GM18858 (cell line): Measurements from ENCODE around the gene ZNF143.
"Not testable (repeated sequence)": the region's sequence is repeated elsewhere in the genome, so short reads cannot be mapped to it uniquely, and the experiment has no call there.

Source experiments
- ATAC-seq: cut with Tn5 transposase; IDR thresholded peaks from one replicate; pipeline ENCODE4 v1.9.1; 2021; ENCODE audit not compliant: unreplicated experiment

The ZNF143 gene

DNA sequence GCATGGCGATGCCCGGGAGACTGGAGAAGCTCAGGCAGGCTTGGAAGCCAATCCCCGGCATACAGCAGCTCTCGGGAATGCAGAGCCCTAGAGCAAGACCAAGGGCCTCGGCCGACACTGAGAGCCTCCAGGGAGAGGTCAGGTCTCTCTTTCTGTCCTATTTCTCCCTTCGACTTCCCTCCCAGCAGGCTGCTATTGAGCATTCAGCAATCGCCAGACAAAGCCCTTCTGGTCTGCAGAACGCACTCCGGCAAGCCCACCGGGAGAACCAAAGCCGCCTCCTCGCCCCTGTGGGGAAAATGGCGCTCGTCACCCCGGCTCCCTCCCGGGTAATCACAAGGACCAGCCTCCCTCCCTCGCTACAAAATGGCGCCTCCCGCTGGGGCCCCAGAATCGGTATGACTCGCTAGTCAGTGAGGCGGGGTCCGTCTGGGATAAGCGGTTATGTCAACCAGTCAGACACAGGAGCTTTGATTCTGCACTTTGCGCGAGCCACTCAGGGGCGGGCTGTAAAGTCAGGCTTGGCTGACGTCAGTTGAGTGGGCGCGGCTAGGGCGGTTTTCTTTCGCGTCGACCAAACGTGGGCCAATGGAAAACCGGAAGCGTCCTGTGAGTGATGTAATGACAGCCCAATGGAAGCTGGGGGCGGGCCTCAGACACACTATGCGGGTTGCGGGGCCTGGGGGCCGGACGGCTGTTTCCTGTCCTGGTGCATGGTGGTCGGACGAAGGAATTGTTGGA is at the start of gene ZNF143:
Gene ZNF143 (plus strand): TSS at position 691 of the 741 bp plus-strand sequence. CDS start 10,297 bp downstream, outside the sequence.
- ATAC-seq, result peak; percentile 74

DNA sequence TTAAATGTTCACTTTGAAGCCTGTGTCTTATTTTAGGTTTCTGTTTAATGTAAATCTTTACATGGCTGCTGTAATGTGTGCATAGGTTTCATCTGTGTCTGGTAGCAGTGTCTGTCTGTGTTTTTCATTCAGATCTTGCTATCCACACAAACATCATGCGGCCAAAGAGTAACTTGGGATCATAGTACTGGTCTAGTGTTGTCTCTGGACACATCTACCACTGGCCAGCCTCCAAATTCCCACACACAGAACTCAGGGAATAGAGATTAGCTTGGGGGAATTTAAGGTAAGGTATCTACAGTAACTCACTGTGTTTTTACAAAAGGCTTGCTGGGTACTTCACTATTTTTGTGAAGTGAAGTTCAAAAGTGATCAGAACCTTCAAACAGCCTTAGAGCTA is 32.1 kb upstream of the ZNF143 start:
- ATAC-seq, result no peak

DNA sequence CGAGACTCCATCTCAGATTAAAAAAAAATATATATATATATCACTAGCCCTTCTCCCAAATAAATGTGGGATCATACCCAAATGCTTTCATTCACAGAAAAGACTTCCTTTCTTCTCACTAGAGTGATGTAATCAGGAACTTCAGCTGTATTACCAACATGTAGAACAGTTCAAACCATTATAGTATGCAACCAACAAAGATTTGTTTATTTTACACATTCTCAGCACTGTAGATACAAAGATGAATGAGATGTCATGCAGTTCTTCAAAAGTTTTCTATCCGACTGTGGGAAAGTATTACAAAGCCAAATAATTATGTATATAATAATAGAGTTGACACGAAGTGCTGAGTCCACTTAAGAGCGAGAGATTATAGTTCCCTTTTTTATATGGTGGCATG is 22.2 kb upstream of the ZNF143 start:
- no peak for ATAC-seq

DNA sequence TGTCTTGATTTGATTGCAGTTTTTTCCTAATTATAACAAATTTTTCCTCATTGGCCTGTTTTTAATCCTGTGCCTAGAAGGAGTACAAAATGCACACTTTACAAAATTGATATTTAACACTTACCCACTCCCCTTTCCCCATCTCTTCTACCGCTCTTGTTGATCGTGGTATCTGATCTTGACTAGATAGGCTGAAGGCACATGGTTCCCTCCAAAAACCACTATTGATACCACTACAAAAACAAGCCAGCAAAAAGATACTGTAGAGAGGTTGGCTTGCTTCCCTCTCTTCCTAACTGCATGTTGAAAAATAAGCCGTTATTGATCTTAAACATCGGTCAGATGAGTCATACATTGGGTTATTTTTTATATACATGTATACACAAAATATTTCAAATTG is 14.6 kb upstream of the ZNF143 start:
- ATAC-seq, result no peak

DNA sequence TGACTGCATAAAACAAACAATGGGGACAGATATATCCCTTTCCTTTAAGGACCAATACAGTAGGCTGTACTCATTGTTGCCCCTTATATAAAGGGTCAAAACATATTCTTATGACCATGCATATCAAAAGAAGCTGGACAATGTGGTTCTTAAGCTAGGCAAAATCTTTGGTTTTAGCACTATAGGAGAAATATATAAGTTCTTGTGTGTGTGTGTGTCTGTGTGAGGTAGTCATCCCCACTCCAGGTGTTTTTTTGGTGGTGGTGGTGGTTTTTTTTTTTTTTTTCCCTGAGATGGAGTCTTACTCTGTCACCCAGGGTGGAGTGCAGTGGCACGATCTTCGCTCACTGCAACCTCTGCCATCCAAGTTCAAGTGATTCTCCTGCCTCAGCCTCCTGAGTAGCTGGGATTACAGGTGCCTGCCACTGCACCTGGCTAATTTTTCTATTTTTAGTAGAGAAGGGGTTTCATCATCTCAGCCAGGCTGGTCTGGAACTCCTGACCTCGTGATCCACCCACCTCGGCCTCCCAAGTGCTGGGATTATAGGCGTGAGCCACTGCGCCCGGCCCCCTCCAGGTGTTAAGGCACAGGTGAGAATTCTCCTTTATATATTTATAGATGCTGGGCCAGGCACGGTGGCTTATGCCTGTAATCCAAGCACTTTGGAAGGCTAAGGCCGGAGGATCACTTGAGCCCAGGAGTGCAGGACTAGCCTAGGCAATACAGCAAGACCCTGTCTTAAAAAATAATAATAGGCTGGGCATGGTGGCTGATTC is 12.0 kb upstream of the ZNF143 start:
- no peak for ATAC-seq

DNA sequence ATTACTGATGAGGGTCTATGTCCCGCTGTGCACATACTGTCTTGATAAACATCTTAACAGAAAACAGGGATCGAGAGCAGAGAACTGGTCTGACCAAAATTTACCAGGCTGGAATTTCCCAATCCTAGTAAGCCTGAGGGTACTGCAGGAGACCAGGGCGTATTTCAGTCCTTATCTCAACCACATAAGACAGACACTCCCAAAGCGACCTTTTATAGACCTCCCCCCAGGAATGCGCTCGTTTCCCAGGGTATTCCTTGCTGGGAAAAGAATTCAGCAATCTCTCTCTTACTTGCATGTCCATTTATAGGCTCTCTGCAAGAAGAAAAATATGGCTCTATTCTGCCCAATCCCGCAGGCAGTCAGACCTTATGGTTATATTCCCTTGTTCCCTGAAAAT is 8.8 kb upstream of the ZNF143 start:
- ATAC-seq, result not testable (repeated sequence)

DNA sequence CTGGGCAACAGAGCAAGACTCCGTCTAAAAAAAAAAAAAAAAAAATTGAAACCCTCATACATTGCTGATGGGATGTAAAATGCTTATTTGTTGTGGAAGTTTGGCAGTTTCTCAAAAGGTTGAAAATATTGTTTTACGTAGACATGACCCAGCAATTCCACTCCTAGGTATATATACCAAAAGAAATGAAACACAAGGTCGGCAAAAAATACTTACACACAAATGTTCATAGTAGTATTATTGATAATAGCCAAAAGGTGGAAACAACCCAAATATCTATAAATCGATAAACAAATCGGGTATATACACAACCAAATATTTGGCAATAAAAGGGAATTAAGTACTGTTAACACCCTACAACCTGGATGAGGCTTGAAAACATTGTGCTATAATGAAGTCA is 5.1 kb upstream of the ZNF143 start:
- no peak for ATAC-seq

DNA sequence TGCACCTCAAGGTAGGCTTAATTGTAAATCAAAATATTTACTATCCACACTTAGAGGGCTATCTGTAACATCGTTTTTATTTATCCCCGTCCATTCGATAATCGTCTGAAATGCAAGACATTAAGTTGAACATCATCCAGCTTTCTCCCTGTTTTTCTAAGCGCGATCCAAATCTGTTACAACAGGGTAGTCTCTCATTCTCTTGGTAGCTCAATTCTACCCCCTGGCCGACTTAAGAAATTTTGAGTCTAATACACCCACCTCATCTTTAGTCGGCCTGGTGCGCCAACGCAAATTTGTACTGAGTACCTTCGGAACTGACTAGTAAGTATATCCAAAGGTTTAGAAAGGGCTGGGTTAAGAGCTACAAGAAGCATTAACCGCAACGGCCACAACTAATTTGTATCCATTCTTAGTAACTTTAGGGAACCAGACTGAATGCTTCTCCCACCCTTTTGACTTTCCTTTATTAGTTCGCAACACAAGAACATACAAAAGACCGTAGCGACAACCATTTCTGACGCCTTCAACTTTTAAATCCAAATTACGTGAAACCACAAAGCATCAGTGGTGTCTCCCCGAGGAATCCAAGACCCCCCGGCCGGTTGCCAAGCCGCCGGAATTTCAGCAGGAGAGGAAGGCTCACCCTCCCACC is 1.0 kb upstream of the ZNF143 start:
- no peak for ATAC-seq

DNA sequence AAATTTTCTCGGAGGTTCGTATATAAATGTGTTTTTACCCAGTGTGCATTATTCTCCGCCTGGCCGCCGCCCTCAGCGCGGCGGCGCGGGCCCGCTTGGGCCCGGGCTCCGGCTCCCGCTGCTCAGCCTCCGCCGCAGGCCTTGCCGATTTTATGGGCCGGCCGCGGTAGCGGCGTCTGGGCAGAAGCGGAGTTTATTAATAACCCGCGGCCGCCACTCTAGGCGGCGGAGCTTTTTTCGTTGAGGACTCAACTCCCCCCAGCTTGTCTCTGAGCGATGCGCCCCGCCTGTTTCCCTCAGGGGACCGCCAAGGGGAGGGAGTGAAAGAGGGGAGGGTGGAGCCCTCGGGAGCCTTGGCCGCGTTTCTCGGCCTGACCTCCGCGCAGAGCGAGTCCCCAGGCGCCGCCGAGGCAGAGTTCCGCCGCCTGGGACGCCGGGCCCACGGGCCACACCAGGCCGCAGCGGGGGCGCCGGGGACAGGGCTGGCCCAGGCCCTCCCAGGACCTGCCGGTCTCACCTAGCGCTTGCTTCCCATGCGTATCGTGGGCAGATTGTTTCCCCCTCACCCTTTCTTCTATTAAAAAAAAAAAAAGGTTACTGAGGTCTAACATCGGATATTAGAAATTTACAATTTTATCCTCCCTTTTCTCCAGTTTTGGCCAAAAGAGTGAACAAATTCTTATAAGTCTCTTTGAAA is 399 bp downstream of the ZNF143 start:
- ATAC-seq, result peak; percentile 38

DNA sequence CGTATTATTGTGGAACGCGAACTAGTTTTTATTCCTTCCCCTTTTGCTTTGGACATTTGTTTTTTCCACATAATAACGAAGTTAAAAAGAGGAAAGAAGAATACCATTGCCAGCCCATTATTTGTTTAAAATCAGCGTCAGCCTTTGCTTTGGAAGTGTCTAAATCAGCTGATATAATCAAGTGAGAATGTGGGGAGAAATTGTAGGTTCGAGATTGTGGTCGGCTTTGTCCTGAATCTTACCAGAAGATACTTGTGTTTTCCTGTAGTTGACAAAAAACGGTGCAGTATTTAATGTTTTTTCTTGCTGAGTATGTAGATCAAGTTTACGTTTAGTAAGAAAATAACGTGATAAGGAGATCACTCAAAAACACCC is 935 bp downstream of the ZNF143 start:
- ATAC-seq, result no peak

DNA sequence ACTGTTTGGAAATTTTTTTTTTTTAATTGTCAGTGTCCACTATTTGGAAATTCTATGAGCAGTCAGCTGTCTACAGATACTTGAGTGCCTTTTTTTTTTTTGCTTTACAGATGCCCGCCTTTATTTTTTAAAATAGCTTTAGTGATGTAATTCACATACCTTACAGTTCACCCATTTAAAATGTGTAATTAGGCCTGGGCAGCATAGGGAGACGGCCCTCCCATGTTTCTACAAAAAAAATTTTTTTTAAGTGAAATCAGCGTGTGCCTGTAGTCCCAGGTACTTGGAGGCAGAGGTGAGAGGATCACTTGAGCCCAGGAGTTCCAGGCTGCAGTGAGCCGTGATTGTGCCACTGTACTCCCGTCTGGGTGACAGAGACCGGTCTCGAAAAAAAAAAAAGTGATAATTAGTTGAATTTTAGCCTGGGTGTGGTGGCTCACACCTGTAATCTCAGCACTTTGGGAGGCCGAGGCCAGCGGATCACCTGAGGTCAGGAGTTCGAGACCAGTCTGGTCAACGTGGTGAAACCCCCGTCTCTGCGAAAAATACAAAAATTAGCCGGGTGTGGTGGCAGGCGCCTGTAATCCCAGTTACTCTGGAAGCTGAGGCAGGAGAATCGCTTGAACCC is 1.5 kb downstream of the ZNF143 start:
- ATAC-seq, result no peak

DNA sequence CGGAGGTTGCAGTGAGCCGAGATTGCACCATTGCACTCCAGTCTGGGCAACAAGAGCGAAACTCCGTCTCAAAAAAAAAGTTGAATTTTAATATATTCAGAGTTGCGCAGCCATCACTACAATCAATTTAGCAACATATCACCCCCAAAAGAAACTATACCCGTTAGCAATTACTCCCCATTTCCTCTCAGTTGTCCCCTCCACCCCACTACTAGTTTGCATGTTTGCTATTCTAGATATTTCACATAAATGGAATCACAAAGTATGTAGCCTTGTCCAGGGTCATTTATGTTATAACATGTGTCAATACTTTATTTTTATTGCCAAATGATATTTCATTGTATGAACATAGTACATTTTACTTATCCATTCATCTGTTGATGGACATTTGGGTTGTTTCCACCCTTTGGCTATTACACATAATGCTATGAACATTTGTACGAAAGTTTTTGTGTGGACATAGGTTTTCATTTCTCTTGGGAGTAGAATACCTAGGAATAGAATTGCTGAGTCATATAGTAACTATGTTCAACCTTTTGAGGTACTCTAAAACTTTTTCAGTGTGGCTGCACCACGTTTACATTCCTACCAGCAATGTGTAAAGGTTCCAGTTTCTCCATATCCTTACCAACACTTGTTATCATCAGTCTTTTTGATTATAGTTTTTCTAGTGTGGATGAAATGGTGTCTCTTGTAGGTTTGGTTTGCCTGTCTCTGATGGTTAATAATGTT is 2.2 kb downstream of the ZNF143 start:
- no peak for ATAC-seq

DNA sequence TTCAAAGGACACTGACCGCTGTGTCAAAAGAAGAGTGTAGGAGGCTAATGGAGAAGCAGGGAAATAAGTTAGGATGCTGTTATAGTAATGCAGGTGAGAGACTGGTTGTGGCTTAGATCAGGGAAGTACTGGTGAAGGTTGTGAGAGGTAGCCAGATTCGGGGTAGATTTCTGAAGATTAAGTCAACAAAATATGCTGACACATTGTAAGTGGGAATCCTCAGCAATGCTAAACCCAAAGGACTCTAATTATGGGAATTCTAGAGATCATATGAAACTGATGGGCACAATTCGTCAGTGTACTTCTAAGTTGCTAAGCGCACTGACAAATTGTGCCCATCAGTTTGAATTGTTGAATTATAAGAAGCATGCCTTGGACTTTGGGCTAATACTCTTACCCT is 10.0 kb downstream of the ZNF143 start:
- no peak for ATAC-seq

DNA sequence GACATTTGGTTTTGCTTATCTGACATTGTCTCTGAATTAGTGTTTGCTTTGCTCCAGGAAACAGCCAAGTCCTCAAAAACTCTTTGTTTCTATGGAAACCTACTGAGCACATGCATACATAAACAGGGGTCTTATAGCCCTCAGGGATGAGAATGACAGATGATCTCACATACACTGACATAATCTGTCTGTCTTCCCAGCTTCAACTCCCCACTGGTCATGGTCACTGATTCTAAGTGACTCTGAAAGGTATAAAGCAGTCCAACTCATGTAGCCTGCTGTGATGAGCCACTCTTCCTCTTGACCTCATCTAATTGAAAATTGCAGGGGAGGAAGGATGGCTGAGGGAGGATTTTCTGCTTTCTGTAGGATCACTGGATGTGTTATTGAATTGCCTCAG is 12.6 kb downstream of the ZNF143 start:
- no peak for ATAC-seq

DNA sequence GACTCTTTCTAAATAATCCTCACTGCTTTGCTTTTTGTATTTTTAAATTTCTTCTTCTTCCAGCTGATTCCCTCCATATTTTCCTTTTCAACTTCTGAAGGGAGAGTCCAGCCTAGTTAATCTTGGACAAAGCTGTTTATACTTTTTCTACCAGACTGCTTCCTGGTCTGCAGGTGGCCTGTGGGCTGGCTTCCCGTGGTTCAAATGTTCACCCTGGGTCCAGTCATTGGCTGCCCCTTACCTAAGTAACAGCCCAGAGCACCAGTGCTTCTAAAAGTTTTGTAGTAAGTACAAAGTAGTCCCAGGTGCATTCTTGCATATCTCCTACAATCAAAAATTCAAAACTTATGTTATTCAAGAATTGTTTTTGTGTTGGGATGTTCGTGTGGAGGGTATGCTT is 19.1 kb downstream of the ZNF143 start:
- ATAC-seq, result no peak

DNA sequence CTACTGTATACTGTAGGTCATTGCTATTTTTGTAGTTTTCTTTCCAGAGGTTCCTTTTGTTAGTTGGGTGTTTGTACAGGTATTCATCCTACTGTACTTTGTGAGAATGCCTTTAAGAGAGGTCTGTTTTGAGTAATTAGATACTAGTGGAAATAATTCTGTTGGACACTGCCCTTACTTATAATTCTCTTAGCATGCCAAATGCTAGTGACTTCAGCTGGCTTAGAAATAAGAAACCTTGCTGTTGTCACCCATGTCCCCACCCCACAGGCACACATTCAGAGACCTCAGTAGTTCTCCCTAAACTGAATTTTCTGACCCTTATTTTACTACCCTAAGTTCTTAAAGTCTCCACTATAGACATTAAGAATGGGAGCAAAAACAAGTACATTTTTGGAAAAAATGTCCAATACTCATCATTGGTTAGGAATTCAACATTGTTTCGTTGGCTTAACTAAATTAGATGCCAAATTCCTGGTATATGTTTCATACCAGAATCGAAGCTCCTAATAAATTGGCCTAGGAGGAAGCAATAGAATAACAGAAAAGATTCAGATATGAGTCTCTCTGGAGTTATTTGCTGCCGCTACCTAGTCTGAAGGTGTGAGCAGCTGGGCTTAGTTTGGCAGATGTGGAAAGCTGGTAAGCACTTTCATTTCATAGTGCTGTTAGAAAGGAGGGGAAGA is 28.4 kb downstream of the ZNF143 start:
- no peak for ATAC-seq

DNA sequence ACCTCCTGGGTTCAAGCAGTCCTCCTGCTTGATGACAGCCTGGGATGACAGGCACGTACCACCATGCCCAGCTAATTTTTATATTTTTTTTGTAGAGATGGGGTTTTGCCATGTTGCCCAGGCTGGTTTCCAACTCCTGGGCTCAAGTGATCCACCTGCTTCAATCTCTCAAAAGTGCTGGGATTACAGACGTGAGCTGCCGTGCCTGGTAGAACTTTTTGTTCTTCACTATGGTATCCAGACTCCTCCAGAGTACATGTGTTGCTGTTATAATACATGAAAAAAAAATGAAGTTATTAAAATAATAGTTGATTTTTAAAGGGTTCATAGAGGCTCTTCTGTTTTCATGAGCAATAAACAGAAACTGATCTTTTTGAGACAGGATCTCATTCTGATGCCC is 29.6 kb downstream of the ZNF143 start:
- no peak for ATAC-seq

DNA sequence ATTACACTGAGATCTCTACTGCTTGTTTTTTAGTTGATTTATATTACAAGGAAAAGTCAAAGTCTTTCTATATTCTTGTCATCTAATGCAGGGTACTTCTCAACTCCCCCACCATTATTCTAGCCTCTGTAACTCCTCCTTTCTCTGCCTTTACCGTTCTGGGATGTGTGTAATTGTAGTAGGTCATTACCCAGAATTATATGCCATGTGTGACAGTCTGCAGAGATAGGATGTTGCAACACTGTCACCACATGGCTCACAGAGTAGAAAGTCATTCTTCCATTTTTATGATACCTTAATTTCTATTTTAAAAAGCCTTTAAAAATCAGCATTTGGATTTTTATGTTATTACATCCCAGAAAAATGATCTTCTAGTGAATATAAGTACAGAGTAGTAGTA is 32.7 kb downstream of the ZNF143 start:
- no peak for ATAC-seq

DNA sequence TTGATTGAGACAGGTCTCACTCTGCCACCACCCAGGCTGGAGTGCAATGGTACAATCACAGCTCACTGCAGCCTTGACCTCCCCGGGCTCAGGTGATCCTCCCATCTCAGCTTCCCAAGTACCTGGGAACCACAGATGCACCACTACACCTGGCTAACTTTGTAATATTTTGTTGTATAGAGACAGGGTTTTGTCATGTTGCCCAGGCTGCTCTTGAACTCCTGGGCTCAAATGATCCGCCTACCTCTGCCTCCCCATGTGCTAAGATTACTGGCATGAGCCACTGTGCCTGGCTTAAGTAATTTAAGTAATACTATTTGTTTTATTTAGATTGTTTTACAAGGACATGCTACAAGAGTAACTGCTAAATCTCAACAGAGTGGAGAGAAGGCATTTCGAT is 33.5 kb downstream of the ZNF143 start:
- no peak for ATAC-seq
